GM21737 (cell line): Measurements from ENCODE around the gene MS4A6E.
"Not testable (repeated sequence)": the region's sequence is repeated elsewhere in the genome, so short reads cannot be mapped to it uniquely, and the experiment has no call there.

ENCODE experiments used
- ATAC-seq: cut with Tn5 transposase; IDR thresholded peaks from one replicate; pipeline ENCODE4 v1.9.1; 2021; ENCODE audit warnings: mild to moderate bottlenecking, moderate library complexity; ENCODE audit not compliant: unreplicated experiment

MS4A6E gene, protein sequence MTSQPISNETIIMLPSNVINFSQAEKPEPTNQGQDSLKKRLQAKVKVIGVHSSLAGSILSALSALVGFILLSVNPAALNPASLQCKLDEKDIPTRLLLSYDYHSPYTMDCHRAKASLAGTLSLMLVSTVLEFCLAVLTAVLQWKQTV

DNA sequence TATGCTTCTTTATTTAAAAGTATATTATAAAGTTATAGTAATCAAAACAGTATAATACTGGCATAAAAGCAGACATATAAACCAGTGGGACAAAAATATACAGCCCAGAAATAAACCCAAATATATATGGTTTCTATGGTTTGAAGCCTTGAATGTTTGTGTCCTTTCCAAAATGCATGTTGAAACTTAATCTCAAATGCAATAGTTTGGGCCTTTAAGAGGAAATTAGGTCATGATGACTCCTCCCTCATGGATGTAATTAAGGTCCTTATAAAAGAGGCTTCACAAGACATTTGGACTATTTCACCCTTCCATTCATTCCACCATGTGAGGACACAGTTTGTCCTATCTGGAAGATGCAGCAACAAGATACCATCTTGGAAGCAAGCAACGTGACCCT is at the start of gene MS4A6E:
Gene MS4A6E (plus strand): TSS at position 301 of the 400 bp plus-strand sequence. CDS start 7,641 bp downstream, outside the sequence.
- no peak for ATAC-seq

DNA sequence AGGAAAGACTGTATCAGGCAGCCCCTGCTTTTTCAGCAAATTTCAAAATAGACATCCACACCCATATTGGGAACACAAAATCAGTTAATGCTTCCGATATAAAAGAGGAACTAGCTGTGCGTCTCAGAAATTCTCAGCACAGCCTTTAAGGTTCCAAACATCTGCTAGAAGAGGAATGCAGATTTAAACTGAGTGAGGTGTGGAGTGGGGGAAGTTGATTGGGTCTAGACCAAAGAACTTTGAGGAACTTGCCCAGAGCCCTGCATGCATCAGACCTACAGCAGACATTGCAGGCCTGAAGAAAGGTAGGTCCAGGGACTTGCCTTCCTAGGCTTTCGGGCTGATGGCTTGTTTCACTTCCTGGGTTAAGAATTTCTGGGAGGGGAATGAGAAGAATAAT is 46.6 kb upstream of the MS4A6E start, which contains the start of gene MS4A4A:
Gene MS4A4A (plus strand): TSS at position 255 of the 400 bp plus-strand sequence. CDS start 10 bp downstream, at position 265.
- no peak for ATAC-seq

DNA sequence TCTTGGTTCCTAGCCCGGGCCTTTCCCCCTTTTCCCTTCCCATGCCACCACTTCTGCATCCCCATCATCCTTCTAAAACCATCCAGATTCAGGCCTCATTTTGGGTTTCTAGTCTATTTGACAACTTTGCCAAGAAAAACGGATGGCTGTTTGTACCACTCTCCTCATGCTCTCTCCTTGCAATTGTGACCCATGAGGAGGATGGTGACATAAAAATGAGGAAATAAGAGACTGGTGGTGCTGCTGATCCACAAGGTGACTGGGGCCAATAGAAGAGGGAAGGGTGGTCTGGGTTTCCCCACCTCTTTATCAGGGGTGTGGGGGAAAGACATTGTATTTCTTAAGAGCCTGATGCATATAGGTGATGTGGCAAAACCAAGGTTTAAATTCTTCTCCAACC is 45.6 kb upstream of the MS4A6E start:
- ATAC-seq = no peak

DNA sequence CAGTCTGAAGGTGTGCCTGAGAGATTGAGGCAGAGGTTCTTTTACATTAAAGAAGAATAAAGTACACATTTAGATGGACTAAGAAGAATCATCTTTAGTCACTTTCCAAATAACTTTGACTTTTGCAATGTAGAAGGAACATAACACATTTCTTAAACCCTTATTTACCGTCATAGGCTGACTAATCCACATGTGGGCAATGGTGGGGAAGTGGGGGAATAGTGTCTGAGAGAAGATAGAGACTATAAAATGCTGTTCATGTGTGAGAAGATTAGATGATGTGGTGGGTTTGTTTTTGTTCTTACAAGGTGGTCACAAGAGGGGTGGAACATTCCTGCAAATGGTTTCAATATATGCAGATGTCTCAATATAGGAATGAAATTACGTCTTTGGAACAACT is 44.8 kb upstream of the MS4A6E start:
- no peak for ATAC-seq

DNA sequence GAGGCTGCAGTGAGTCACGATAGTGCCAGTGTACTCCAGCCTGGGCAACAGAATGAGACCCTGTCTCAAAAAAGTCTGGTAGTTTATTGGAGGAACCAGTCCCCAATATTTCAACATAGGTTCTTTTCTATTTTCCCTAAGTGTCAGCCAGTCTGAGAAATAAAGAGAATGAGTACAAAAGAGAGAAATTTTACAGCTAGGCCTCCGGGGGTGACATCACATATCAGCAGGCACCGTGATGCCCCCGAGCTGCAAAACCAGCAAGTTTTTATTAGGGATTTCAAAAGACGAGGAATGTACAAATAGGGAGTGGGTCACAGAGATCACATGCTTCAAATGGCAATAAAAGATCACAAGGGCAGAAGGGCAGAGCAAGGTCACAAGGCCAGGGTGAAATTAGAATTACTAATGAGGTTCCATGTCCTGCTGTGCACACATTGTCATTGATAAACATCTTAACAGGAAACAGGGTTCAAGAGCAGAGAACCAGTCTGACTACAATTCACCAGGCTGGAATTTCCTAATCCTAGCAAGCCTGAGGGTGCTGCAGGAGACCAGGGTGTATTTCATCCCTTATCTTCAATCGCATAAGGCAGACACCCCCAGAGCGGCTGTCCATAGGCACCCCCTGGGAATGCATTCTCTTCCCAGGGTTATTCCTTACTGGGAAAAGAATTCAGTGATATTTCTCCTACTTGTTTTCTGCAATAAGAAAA is 41.5 kb upstream of the MS4A6E start:
- not testable (repeated sequence) for ATAC-seq

DNA sequence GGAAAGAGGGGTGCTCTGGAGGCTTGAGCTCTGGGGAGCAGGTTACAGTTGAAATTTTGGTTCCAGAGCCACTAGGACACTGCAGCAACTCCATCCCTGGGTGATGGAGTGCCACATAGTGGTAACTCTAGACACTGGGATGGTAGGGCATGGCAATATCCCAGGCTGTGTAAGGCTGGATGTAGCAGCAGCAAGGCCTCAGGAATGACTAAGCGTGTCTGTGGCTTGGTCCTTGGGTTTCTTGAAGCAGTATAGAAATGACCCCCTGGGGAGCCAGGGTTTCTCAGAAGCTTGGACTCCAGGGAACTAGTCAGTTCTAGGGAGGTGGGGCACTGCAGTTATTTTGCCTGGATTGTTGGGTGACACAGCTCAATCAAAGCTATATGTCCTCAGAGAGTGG is 38.5 kb upstream of the MS4A6E start:
- no peak for ATAC-seq

DNA sequence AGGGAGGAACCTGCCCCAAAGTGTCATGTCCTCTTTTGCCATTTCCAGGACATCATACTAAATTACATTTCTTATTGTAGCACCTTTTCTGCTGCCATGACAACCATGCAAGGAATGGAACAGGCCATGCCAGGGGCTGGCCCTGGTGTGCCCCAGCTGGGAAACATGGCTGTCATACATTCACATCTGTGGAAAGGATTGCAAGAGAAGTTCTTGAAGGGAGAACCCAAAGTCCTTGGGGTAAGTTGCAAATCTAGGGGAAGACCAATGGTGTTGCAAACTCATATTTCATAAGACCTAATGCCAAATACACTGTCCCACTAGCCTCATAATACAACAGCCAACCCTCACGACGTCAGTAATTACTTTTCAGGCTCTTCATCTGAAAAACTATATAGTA is 34.9 kb upstream of the MS4A6E start:
- no peak for ATAC-seq

DNA sequence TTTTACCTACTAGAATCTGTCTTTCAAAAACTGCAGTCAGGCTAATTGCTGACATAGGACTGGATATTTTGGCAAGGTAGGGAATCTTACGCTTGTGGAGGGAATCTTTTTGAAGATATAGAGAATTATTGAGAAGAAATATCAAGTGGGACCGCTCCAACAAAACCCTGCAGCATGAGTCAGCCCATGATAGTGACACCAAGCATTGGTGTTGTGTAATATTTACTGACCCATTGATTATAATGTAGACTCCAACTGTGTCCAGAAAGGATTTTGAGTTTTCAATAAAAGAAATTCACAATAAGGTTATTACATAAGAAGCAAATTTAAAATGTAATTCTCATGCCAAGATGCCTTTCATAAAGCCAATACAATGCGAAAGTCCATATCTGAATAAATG is 25.9 kb upstream of the MS4A6E start:
- no peak for ATAC-seq

DNA sequence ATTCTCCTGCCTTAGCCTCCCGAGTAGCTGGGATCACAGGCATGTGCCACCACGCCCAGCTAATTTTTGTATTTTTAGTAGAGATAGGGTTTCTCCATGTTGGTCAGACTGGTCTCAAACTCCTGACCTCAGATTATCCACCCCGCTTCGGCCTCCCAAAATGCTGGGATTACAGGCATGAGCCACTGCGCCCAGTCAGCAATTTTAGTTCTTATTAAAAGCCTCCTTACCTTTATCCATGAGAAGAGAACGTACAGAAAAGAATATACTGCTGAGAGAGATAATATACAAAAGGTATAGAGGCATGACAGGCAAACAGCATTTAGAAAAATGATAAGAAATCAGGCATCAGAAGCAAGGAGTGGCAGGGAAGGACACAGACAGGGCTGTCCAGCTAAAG is 25.2 kb upstream of the MS4A6E start:
- not testable (repeated sequence) for ATAC-seq

DNA sequence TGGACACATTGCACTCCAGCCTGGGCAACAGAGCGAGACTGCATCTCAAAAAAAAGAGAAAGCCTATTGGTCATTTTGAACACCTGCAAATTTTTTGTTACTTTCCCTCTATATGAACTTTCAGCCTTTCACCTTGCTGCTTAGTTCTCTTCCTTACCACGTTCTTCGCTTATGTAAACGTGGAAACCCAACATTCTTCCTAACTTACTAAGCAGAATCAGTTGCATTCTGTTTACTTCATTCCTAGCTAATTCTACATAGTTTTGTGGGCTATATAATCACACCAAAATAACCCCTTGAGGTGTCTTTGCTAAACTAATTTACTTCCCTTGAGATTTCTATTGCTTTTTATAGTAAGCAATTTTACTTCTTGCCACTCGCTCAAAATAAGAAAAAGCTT is 23.4 kb upstream of the MS4A6E start:
- ATAC-seq = no peak

DNA sequence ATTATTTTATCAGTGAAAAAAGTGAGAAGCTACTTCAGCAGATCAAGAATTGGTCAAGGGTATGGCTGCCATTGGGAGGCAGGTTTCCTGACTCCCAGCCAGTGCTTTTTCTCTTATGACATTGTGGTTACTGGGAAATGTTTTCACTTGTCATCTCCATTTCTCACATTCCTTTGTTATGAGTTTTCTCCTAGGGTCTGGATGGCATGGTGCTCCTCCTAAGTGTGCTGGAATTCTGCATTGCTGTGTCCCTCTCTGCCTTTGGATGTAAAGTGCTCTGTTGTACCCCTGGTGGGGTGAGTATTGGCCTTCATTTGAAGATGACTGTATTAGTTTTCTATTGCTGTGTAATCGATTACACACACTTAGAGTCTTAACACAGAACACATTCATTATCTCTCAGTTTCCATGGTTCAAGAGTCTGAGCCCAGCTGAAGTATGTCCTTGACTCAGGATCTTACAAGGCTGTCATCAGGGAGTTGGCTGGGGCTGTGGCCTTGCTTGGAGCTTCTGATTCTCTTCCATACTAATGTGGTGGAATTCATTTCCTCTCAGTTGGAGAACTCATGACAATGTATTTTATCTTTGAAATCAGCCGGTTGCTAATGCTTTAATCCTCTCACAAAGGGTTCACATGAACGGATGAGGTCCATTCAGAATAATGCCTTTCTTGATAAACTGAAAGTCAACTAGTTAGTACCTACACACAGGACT is 21.0 kb upstream of the MS4A6E start:
- no peak for ATAC-seq

DNA sequence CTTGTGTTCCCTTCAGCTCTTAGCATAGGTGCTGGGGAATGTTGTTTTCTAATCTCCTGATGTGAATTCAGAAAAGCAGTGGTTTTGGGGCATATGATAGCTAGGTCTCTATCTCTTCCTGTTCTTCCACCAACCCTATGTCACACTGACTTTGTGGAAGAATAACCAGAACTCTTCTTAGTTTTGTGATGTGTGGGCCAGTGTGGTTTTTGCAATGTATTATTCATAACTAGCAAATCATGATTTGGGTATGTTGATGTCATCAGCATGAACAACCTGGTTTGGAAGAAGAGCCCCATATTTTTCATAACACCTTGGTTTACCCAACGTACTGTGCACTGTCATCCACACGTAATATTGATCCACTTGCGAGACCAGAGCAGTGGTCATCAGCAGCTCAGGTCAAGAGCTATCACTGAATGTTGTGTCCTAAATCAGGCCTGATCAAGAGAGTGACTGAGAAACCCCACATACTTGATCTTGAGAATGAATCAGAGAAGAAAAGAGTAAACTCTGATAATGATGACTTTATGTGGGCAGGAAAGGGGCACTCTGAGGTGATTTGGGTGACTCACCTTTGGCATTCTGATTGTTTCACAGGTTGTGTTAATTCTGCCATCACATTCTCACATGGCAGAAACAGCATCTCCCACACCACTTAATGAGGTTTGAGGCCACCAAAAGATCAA is 19.4 kb upstream of the MS4A6E start:
- ATAC-seq = no peak

DNA sequence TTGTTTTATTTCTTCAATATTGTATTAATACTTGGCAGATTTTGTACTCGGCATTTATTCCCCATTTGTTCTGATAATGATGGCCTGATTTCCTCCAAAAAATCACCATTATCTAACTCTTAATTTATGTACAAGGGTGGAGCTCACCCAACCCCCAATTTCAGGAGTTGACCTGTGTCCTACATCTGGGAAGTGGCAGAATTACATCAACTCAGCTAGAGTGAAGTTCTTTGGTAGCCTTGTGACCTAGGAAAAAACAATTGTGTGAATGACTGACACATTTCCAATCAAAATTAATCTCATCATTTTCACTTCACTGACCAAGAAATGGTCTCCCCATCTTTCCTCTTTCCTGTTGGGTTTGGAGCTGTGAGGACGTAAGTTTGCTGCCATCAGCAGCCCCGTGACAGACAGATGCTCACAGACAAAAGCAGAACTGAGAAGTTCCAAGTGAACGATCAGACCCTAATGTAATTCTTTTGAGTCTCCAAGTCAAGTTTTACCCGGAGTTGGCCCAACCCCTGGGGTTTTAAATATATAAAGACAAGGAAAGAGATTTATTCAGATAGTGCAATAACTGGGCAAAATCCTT is 16.6 kb upstream of the MS4A6E start:
- no peak for ATAC-seq

DNA sequence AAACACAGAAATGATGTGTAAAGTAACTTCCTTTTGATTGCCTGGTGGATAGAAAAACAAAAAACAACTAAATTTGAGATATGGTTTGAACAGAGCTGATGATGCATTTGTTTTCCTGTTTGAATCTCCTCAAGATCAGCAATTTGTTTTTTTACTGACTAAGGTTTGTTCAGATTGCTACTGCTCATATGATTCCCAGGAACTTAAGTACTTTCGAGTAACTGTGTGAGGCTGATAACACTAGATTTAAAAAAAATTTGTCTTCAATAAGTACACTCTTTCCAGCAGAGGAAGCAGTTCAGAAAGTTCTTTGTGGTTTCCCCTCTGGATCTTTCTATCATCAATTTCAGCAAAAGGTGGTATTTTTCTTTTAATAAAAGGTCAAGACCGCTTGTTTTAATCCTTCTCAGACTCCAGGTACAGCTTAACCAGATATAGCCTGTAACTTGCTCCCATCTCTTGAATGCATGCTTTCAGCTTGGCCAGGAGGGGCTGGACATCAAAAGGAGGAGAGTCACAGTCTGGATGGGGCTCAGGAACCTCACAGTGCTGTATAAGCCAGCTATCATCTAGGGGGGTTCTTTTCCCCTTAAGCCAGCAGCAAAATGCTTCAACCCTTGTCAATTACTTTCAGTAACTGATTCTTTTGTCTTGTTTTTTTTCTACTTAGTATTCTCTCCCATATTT is 12.3 kb upstream of the MS4A6E start:
- no peak for ATAC-seq

DNA sequence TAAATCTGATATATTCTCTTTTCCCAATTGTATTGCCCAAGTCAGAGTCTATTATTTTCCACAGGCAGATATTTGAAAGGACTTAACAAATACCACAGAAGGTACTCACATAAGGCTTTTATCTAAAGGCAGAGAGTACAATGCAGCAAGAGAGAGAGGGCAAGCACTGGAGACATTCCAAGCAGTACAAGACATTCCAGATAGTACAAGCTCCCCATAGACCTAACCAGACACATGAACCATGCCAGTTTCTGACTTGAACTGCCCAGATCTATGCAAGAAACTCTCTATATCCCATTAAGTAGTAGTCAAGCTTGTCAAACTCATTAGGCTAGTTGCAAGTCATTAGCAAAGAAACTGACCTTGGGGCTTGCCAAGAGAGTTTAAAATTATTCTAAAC is 11.2 kb upstream of the MS4A6E start:
- no peak for ATAC-seq

DNA sequence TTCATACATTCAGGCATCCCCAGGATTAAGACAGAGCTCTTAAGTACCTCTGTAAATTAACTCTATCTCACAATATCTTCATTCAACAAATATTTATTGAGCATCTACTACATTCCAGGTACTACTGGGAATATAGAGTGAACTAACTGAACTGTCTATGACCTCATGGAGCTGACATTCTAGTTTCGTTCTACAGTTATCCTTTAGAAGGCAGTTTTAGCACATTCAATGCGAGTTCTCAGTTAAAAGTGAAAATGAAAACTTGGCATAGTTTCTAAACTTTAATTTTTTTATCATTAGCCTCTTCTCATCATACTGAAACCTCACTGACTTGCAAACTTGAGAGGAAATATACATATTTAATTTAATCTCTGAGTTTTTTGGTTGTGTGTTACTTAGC is 10.7 kb upstream of the MS4A6E start:
- no peak for ATAC-seq

DNA sequence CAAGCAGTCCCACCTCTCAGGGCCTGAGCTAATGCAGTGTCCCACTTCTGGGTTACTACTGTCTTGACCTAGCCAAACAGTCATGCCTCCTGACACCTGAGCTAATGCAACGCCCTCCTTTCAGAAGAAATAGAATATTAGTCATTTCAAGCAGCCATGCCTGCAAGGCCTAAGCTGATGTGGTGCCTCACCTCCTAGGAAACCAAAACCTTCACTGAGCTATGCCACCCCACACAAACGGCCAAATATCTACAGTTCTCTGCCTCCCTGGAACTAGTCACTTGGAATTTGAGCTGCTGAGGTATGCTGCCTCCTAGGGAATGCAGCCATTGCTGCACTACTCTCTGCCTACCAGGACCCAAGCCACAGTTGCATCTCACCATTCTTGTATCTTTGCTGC is 8.3 kb upstream of the MS4A6E start:
- no peak for ATAC-seq

DNA sequence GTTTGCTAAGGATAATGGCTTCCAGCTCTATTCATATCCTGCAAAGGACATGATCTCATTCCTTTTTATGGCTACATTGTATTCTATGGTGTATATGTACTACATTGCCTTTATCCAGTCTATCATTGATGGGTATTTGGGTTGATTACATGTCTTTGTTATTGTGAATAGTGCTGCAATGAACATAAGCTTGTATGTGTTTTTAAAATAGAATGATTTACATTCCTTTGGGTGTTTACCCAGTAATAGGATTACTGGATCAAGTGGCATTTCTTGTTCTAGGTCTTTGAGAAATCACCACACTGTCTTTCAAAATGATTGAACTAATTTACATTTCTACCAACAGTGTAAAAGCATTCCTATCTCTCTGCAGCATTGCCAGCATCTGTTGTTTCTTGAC is 6.0 kb upstream of the MS4A6E start:
- no peak for ATAC-seq

DNA sequence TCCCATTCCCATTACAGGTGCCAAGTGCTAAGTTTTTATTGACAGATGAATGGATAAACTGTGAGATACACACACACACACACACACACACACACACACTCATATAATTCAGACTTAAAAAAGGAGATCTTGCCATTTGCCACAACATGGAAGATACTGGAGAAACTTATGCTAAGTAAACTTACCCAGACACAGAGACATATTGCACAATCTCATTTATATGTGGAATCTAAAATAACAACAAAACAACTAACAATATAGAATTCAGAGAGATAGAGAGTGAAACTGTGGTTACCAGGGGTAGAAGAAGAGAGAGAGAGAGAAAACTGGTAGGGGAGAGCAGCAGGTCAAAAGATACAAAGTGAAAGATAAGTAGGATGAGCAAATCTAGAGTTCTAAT is 1.4 kb downstream of the MS4A6E start:
- no peak for ATAC-seq

DNA sequence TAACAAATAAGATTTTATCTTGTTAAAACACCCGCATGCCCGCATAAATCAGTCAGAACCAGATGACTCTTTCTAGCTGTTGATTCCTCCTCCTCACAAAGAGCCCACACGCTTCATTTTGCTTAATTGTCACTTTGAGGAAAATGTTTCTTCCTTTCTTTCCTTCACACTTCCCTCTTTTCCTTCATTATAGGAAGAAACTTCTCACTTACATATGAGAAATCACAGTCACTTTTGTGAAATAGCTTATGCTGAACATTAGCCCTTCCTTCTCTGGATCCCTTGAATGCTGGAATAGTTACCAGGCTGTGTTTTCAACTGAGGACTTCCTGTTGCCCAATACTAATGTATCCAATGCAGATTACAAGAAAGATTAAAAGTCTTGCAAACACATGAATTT is 5.8 kb downstream of the MS4A6E start:
- ATAC-seq = no peak
